Panc1 (cell line): ENCODE measurements around the gene MAP4K4. TPM values are rescaled to one million over a fixed set of nuclear protein-coding genes. Genes with fewer than 3 reads are reported as not detected.

Experiments
- ATAC-seq: fragments of 200-7000 bp; cut with Tn5 transposase; 2 replicates; pipeline ENCODE4 v1.9.1; 2020; ENCODE audit warnings: mild to moderate bottlenecking, moderate library complexity
- BruUV-seq: library from RNA; stranded (reverse); fragments of 400-500 nt; replicated peaks from 2 replicates; lab custom pipeline; 2021; lab: Mats Ljungman, UMichigan
- CTCF ChIA-PET: fragments of 300-600 bp; sonication (Branson Sonifier 250); formaldehyde crosslinking; loops from one replicate; lab custom pipeline; 2022; ENCODE audit warnings: antibody characterized with exemption; lab: Charles Lee
- POLR2A ChIA-PET: fragments of 300-600 bp; sonication (Branson Sonifier 250); formaldehyde crosslinking; loops from one replicate; lab custom pipeline; 2022; ENCODE audit warnings: antibody characterized with exemption; lab: Charles Lee
- DNase-seq: peaks from one replicate; pipeline ENCODE4 v3.0.0-alpha.2; 2010; ENCODE audit warnings: low read depth, low spot score
- H3K27ac ChIP-seq: 2 replicates; pipeline ENCODE4 v1.5.1; 2011; ENCODE audit warnings: mild to moderate bottlenecking, low read length, inconsistent platforms
- H3K27me3 ChIP-seq: fragments of 200-500 bp; sonication (Bioruptor generic); 2 replicates; pipeline ENCODE4 v1.6.0; 2014; ENCODE audit warnings: low read length, inconsistent platforms; ENCODE audit not compliant: control insufficient read depth, insufficient read depth
- H3K36me3 ChIP-seq: fragments of 200-500 bp; sonication (Bioruptor generic); 2 replicates; pipeline ENCODE4 v1.5.1; 2014; ENCODE audit warnings: inconsistent platforms, mild to moderate bottlenecking, low read length, moderate library complexity; ENCODE audit not compliant: control insufficient read depth, insufficient read depth
- H3K4me1 ChIP-seq: 2 replicates; pipeline ENCODE4 v1.5.1; 2011; ENCODE audit warnings: inconsistent platforms, mild to moderate bottlenecking, low read length, moderate library complexity; ENCODE audit not compliant: control insufficient read depth, insufficient read depth
- H3K4me3 ChIP-seq, 2 experiments: 2 replicates each; pipeline ENCODE4 v1.5.1; 2011 to 2012; ENCODE audit warnings: low read depth in 2 of 2, low read length in 2 of 2, mild to moderate bottlenecking in 2 of 2, inconsistent platforms in 1 of 2, moderate library complexity in 1 of 2
- H3K9me3 ChIP-seq: fragments of 200-500 bp; sonication (Bioruptor generic); 2 replicates; pipeline ENCODE4 v1.5.1; 2014; ENCODE audit warnings: low read depth, mild to moderate bottlenecking, inconsistent platforms, low read length, moderate library complexity; ENCODE audit not compliant: control insufficient read depth, insufficient read depth
- POLR2AphosphoS5 ChIP-seq: IDR thresholded peaks from 2 replicates; pipeline ENCODE4 v1.6.1; 2012; ENCODE audit warnings: mild to moderate bottlenecking, low read depth, low read length, moderate library complexity
- SIN3A ChIP-seq: IDR thresholded peaks from 2 replicates; pipeline ENCODE4 v1.6.1; 2012; ENCODE audit warnings: low read depth, mild to moderate bottlenecking, low read length, moderate library complexity, borderline replicate concordance; ENCODE audit not compliant: insufficient read depth
- TCF7L2 ChIP-seq: IDR thresholded peaks from 2 replicates; pipeline ENCODE4 v1.6.1; 2011; ENCODE audit warnings: mild to moderate bottlenecking, low read depth, low read length, inconsistent platforms
- in situ Hi-C: cut with HindIII; loops from 2 replicates; pipeline ENCODE4 v1.10.0; 2016; ENCODE audit warnings: low sequenced_read_pairs, low pct_unique_long_range_greater_than_20kb
- intact Hi-C: fragments of 100-400 bp; cut with micrococcal nuclease; formaldehyde crosslinking; loops from one replicate; pipeline ENCODE4 v1.10.0; 2022; ENCODE audit not compliant: unreplicated experiment
- total RNA-seq: library from RNA; stranded (reverse); gene quantifications from one replicate; pipeline ENCODE4 v1.2.1, GENCODE V29; 2021; ENCODE audit not compliant: unreplicated experiment
- TF ChIP-seq, protein P1 (sequence below), 2 experiments: IDR thresholded peaks; 2 replicates each; pipeline ENCODE4 v1.6.1; 2011 to 2012; ENCODE audit warnings: low read depth in 2 of 2, control low read depth in 1 of 2, low read length in 1 of 2, mild to moderate bottlenecking in 1 of 2, moderate library complexity in 1 of 2; ENCODE audit not compliant: insufficient read depth in 1 of 2
- TF ChIP-seq, protein P2 (sequence below): fragments of 450-650 bp; IDR thresholded peaks from 2 replicates; pipeline ENCODE4 v1.5.1; 2017; ENCODE audit warnings: mild to moderate bottlenecking

MAP4K4 gene
- total RNA-seq, 1 experiment from 2014 or later = 68.5 TPM

DNA sequence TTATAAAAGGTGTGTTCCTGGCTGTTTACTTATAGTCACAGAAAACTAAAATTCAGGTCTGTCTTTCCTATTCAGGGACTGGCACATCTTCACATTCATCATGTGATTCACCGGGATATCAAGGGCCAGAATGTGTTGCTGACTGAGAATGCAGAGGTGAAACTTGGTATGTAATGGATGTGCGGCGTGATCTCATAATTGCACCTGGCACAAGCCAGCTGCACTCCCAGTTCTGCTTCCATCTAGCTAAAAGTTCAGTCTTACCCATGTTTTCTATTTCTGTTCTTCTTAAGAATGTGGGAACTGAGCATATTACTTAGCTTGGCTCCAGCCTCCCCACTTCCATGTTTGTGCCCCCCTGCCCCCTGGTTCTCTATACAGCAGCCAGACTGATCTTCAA, 131.9 kb downstream of the MAP4K4 start:
- Histone ChIP-seq H3K4me3 (no peak overlapping the region), H3K36me3 (peaks cover 2% of the 10 kb centered on the region), H3K27ac (no peak overlapping the region), H3K4me1 (peaks cover 3% of the 10 kb centered on the region; the same call in 1 of the 2 replicates), H3K27me3 (no peaks in the 10 kb centered on the region), H3K9me3 (no peaks in the 10 kb centered on the region)
- in situ Hi-C loops = no loop called here
- no peak for ATAC-seq
- BruUV-seq = no TSS peak
- DNase-seq = no peak
- intact Hi-C loops = loop anchor here (10.0 kb wide), 1 partner anchor 135 kb away; the partner anchor contains the start of gene MAP4K4
- CTCF ChIA-PET = no interaction called here
- TF ChIP-seq, protein P1, sequence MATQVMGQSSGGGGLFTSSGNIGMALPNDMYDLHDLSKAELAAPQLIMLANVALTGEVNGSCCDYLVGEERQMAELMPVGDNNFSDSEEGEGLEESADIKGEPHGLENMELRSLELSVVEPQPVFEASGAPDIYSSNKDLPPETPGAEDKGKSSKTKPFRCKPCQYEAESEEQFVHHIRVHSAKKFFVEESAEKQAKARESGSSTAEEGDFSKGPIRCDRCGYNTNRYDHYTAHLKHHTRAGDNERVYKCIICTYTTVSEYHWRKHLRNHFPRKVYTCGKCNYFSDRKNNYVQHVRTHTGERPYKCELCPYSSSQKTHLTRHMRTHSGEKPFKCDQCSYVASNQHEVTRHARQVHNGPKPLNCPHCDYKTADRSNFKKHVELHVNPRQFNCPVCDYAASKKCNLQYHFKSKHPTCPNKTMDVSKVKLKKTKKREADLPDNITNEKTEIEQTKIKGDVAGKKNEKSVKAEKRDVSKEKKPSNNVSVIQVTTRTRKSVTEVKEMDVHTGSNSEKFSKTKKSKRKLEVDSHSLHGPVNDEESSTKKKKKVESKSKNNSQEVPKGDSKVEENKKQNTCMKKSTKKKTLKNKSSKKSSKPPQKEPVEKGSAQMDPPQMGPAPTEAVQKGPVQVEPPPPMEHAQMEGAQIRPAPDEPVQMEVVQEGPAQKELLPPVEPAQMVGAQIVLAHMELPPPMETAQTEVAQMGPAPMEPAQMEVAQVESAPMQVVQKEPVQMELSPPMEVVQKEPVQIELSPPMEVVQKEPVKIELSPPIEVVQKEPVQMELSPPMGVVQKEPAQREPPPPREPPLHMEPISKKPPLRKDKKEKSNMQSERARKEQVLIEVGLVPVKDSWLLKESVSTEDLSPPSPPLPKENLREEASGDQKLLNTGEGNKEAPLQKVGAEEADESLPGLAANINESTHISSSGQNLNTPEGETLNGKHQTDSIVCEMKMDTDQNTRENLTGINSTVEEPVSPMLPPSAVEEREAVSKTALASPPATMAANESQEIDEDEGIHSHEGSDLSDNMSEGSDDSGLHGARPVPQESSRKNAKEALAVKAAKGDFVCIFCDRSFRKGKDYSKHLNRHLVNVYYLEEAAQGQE (IDR thresholded peaks at IDR 0.05; ENCODE audit: insufficient read depth in 1 of 2, low read depth in 2 of 2, low read length in 1 of 2) = no peak
- TF ChIP-seq, protein P2, sequence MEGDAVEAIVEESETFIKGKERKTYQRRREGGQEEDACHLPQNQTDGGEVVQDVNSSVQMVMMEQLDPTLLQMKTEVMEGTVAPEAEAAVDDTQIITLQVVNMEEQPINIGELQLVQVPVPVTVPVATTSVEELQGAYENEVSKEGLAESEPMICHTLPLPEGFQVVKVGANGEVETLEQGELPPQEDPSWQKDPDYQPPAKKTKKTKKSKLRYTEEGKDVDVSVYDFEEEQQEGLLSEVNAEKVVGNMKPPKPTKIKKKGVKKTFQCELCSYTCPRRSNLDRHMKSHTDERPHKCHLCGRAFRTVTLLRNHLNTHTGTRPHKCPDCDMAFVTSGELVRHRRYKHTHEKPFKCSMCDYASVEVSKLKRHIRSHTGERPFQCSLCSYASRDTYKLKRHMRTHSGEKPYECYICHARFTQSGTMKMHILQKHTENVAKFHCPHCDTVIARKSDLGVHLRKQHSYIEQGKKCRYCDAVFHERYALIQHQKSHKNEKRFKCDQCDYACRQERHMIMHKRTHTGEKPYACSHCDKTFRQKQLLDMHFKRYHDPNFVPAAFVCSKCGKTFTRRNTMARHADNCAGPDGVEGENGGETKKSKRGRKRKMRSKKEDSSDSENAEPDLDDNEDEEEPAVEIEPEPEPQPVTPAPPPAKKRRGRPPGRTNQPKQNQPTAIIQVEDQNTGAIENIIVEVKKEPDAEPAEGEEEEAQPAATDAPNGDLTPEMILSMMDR = no peak
- TF ChIP-seq TCF7L2 (no peak), SIN3A (no peak), POLR2AphosphoS5 (no peak)
- POLR2A ChIA-PET = no interaction called here

DNA sequence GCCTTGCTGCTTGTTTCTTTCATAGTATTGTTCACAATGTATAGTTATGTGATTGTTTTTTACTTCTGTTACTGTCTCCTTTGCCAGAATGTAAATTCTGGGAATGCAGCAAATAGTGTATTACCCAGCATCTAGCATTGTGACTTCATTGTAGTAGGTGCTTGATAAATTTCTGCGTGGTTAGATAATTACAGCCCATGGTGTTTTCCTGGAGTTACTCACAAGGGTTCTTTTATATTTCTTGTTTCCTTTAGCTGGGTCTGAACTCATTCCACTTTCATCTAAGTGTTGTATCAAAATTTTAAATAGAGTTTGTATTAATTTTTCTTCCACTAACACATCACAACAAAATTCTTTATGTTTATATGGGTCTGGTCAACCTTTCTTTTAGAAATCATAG, 132.6 kb downstream of the MAP4K4 start:
- intact Hi-C loops = loop anchor here (10.0 kb wide), 2 partner anchors 315 to 415 kb away; no protein-coding TSS in a partner anchor
- peaks cover 10% of the 10 kb centered on the region for H3K36me3 ChIP-seq
- ATAC-seq = no peak
- in situ Hi-C loops = no loop called here
- POLR2A ChIA-PET = no interaction called here
- peaks cover 3% of the 10 kb centered on the region; the same call in 1 of the 2 replicates for H3K4me1 ChIP-seq
- no peak for DNase-seq
- TF ChIP-seq SIN3A (no peak), TCF7L2 (no peak), POLR2AphosphoS5 (no peak)
- TF ChIP-seq, protein P1 (IDR thresholded peaks at IDR 0.05; ENCODE audit: insufficient read depth in 1 of 2, low read depth in 2 of 2, low read length in 1 of 2) = no peak
- TF ChIP-seq, protein P2 = no peak
- no peaks in the 10 kb centered on the region for H3K27me3 ChIP-seq
- H3K9me3 ChIP-seq = no peaks in the 10 kb centered on the region
- H3K4me3 ChIP-seq = no peak overlapping the region
- CTCF ChIA-PET = interaction anchor here (0.6 to 0.7 kb wide), 2 partner anchors 310 to 327 kb away, joined by 3 to 8 read pairs; no protein-coding TSS in a partner anchor
- no TSS peak for BruUV-seq
- no peak overlapping the region for H3K27ac ChIP-seq
